ENCODE measurements around the gene DPYSL5.

- TF ChIP-seq CTCF (conservative IDR thresholded peaks at IDR 0.05; ENCODE audit: low read depth, low read length): no peak
- TF ChIP-seq EZH2 (IDR thresholded peaks at IDR 0.05; ENCODE audit: low read length, unreplicated experiment): no peak
Measured at GRCh38 chr2:26993768-26994167, 145.8 kb downstream of the DPYSL5 start.
